ENCODE results near the gene STXBP1.

DNA sequence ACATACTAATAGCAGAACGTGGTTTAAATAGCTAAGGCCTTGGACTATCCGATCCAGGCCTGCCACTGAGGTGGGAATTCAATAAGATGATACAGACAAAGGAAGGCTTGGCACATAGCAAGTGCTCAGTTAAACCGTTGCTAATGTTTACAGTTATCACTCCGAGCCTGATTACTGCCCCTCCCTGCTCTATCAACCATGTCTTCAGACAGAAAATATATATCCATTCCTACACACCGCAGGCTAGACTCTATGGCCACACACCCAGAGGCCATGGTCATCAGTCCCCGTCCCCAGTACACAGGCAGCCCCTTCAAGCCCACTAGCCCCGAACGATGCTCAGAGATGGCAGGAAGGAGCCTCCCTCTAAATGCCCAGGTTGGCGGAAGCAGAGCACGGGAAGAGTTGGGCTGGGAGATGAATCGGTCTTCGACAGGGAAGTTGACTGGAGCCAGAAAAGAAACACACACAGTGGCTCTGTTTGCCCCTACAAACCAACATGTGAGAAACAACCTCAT is 49.7 kb upstream of the STXBP1 start:
- TF ChIP-seq, protein P1, sequence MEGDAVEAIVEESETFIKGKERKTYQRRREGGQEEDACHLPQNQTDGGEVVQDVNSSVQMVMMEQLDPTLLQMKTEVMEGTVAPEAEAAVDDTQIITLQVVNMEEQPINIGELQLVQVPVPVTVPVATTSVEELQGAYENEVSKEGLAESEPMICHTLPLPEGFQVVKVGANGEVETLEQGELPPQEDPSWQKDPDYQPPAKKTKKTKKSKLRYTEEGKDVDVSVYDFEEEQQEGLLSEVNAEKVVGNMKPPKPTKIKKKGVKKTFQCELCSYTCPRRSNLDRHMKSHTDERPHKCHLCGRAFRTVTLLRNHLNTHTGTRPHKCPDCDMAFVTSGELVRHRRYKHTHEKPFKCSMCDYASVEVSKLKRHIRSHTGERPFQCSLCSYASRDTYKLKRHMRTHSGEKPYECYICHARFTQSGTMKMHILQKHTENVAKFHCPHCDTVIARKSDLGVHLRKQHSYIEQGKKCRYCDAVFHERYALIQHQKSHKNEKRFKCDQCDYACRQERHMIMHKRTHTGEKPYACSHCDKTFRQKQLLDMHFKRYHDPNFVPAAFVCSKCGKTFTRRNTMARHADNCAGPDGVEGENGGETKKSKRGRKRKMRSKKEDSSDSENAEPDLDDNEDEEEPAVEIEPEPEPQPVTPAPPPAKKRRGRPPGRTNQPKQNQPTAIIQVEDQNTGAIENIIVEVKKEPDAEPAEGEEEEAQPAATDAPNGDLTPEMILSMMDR (IDR thresholded peaks at IDR 0.05): no peak
- no peak for TF ChIP-seq POLR2AphosphoS5 (IDR thresholded peaks at IDR 0.05)
